NCI-H2081 treated with DMSO at 0.1 percent for 48 hours (cell line): ENCODE data around the gene STK31.
"Not testable (repeated sequence)": the region's sequence is repeated elsewhere in the genome, so short reads cannot be mapped to it uniquely, and the experiment has no call there.

Experiments used
- DNase-seq: peaks from one replicate; lab custom pipeline; 2025; lab: John Stamatoyannopoulos, UW

Gene STK31

DNA sequence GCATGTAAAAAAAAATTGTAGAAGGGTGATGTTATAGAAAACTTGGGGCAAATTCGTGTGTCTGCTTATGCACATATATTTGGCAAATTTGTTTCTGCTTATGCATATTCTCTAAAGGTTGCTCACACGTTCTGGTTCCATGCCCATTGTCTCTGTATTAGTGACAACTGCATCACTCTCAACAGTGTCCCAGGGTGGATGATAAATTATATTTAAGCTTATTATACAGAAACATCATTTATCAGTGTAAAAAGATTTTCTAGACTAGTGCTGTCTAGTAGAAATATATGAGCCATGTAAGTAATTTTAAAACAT, 4.1 kb downstream of the STK31 start:
- DNase-seq, result no peak

DNA sequence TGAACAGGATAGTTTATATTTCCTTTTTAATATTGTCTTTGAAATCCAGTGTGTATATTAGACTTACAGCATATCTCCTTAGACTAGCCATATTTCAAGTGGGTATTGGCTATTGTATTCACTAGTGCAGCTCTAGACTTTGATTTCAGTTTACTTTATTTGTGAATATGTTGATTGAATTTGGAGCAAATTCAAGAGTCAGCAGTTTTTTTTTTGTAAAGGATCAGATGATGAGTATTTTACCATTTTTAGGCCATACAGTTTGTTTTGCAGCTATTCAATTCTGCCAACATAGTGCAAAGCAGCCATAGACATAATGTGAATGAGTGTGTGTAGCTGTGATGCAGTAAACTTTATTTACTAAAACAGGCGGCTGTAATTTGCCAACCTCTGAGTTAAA, 4.6 kb downstream of the STK31 start:
- no peak for DNase-seq

DNA sequence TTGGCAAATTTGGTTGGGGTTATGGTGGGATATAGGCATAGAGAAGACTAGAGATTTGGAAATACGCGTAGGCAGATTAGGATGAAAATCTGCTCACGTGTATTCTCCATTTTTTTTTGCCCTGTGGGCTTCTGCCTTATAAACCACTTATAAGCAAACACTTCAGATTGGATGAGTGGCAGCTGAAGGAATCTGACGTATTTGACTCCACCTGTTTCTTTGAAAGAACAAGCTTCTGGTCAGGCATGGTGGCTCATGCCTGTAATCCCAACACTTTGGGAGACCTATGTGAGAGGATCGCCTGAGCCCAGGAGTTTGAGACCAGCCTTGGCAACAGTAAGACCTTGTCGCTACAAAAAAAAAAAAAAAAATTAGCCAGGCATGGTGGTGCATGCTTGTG, 5.1 kb downstream of the STK31 start:
- DNase-seq, result no peak

DNA sequence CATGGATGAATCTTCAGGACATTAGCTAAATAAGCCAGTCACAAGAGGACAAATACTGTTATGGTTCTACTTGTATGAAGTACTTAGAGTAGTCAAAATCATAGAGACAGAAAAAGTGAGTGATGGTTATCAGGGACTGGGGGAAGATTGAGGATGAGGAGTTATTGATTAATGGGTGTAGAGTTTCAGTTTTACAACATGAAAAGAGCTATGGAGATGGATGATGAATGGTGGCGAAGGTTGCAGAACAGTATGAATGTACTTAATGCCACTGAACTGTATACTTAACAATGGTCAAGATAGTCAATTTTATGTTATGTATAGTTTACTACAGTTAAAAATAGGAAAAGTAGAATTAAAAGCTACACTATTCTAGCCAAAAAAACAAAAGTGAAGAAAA, 7.8 kb downstream of the STK31 start:
- DNase-seq, result no peak

DNA sequence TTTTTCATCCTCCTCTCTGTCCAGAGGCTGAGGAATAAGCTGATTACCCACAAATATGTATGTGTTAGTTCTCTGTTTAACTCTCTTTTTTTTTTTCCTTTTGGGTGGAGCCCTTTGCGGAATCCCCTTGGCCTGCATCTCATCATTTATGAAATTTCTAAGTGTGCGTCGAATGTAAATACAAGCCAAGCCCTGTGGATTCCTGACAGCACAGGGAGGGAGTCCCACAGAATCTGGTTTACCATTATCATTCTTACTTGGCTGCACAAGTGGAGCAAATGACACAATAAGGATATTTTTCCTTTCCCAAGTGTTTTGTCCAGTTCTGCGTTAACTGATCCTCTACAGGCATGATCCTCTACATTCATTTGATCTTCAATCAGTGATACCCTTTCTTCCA, 11.4 kb downstream of the STK31 start:
- DNase-seq, result no peak

DNA sequence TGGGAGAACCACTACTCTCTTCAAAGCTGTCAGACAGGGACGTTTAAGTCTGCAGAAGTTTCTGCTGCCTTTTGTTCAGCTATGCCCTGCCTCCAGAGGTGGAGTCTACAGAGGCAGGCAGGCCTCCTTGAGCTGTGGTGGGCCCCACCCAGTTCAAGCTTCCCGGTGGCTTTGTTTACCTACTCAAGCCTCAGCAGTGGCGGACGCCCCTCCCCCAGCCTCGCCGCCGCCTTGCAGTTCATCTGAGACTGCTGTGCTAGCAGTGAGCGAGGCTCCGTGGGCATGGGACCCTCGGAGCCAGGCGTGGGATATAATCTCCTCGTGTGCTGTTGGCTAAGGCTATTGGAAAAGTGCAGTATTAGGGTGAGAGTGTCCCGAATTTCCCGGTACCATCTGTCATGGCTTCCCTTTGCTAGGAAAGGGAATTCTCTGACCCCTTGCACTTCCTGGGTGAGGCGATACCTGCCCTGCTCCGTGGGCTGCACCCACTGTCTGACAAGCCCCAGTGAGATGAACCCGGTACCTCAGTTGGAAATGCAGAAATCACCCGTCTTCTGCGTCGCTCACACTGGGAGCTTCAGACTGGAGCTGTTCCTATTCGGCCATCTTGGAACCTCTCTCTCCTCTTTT, 12.7 kb downstream of the STK31 start:
- not testable (repeated sequence) for DNase-seq

DNA sequence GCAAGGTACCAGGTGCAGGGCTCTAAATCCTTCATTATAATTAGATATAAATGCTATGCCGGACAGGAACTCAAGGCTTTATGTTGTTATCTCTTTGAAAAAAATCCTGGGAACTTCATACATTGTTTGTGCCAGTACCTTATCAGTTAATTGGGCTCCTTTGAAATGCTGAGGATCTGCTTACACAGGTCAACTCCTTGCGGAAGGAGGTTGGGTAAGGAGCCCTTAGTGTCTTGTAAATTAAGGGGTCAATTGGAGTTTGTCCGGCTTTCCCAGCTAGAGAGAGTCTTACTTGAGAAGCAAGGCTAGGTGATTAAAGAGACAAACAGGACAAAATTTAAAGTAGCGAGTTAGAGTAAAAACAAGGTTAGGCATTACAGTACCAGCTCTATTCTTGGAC, 14.1 kb downstream of the STK31 start:
- not testable (repeated sequence) for DNase-seq

DNA sequence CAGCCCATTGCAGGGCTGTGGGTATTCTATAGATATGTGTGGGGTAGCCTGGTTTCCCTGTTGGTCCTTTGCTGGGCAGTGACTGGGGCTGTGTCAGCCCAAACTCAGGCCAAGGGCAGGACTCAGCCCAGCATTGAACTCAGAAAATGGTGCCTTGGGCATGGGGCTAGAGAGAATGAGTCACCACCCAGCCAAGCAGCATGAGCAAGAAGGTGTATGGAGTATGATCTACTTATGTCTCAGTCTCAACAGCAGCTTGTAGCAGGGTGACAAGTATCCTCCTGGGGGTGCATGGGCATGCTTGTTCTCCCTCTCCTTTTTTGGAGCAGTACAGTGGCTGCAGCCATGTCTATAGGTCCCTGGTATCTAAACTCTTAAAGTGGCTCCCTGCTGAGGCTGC, 32.0 kb downstream of the STK31 start:
- no peak for DNase-seq

DNA sequence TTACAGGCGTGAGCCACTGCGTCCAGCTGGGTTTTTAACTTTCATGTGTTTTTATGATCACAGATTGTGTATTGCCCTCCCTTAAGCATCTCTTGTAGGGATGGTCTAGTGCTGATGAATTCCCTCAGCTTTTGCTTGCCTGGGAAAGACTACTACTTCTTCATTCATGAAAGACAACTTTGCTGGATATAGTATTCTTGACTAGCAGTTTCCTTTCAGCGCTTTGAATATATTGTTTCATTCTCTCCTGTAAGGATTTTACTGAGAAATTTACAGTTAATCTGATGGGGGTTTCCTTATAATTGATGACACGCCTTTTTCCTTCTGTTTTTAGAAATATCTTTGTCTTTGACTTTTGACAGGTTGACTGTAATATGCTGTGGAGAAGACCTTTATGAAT, 33.2 kb downstream of the STK31 start:
- DNase-seq, result no peak

DNA sequence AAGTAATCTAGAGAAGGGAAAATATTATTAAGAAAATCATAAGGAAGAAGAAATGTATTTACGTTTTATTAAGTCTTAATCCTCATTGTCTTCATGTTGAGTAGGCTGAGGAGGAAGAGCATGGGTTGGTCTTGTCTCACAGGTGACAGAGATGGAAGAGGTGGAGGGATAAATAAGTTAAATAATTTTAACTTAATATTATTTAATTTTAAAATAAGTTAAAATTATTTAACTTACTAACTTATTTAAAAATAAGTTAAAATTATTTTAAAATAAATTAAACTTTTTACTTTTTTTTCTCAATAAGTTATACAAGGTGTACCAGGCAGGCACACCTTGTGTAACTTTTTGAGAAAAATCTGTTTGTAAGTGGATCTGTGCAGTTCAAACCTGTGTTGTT, 36.6 kb downstream of the STK31 start:
- DNase-seq, result no peak

DNA sequence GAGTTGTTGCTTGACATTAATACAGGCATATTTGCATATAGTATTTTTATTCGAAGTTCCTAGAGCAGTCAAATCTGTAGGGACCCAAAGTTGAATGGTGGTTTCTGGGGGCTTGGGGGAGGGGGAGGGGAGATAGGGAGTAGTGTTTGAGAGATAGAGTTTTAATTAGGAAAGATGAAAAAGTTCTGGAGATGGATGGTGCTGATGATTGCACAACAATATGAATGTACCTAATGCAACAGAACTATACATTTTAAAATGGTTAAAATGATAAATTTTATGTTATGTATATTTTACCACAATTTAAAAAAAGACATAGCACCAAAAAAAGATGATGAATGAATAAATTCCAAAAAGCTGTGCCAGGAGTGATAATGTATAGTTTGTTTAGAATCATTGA, 41.8 kb downstream of the STK31 start:
- DNase-seq, result no peak

DNA sequence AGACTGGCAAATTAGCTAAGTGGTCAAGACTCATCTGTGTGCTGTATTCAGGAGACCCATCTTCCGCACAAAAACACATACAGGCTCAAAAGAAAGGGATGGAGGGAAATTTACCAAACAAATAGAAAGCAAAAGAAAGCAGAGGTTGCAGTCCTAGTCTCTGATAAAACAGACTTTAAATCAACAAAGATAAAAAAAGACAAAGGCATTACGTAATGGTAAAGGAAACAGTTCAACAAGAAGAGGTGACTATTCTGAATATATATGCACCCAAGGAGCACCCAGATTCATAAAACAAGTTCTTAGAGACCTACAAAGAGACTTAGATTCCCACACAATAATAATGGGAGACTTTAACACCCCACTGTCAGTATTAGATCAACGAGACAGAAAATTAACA, 48.8 kb downstream of the STK31 start:
- DNase-seq, result not testable (repeated sequence)

DNA sequence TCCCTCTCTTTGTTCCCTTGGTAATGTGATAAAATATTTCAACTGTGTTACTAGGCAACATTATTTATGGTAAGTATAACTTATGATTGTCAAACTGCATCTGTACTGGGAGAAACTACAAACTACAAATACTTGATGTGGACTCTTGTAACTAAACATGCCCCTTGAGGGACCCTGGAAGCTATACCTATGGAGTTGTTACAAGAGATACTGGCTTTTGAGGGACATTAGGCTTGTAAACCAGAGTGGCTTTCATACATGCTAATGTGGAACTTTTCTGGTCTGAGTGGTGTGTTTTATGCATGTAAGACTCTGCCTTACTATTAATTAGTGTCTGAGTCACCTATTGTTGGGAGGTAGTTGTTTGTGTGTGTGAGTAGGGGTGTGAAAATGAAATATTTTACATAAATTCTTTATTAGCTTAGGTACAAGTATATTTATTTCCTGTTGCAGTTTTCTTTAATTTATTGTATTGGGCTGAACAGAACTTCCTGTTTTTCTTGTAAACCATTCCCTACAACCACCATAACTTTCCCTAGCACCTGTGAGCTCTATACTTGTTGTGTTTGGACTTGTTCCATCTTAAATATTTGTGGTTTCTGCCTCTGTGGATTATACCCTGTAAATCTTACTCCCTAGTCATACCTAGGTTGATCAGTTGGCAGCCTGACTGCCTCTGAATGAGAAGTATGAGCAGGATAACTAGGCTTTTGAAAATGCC, 49.8 kb downstream of the STK31 start:
- DNase-seq, result peak; percentile 55

DNA sequence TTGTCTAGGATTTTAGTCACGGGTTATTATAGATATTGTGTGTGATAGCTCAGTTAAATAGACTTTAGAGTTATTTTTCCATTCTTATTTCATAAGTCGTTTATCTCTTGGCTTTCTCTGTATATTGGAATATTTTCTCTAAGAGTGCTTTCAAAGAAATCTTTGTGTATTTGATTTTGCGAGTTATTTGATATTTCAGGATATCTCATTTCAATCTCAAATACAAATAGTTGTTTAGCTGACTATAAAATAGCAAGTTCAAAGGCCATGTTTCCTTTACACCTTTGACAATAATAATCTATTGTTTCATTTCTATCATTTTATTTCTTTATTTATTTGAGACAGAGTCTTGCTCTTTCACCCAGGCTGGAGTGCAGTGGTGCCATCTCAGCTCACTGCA, 55.9 kb downstream of the STK31 start:
- no peak for DNase-seq

DNA sequence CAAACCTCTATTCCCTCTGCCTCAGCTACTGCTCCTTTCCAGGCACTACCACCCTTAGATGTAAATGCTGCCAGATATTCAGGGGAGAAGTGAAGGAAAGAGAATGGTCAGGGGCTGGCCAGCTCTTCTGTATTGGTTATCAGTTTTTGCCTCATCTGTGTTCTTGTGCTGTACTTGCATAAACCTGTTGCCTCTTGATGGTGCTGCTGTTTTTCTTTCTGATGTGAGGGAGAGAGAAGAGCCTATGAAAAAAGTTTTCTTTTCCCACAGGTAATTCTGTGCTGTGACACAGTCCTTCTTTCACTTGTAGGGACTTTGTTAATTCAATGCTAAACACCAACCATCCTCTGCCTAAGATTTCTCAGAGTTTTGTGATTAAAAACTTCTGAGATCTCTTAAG, 57.5 kb downstream of the STK31 start:
- DNase-seq, result no peak

DNA sequence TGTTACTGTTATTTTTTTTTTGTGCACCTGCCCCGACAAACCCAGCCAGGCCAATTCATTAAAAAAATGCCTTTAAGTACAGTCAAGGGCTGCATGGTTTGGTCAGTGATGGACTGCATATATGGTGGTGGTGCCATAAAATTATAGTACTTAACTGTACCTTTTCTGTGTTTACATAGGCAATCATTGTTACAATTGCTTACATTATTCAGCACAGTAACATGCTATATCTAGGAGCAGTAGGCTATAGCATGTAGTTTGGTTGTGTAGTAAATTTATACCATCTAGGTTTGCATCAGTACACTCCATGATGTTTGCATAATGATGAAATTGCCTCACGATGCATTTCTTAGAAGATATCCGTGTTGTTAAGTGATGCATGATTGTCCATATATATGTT, 58.0 kb downstream of the STK31 start:
- no peak for DNase-seq

DNA sequence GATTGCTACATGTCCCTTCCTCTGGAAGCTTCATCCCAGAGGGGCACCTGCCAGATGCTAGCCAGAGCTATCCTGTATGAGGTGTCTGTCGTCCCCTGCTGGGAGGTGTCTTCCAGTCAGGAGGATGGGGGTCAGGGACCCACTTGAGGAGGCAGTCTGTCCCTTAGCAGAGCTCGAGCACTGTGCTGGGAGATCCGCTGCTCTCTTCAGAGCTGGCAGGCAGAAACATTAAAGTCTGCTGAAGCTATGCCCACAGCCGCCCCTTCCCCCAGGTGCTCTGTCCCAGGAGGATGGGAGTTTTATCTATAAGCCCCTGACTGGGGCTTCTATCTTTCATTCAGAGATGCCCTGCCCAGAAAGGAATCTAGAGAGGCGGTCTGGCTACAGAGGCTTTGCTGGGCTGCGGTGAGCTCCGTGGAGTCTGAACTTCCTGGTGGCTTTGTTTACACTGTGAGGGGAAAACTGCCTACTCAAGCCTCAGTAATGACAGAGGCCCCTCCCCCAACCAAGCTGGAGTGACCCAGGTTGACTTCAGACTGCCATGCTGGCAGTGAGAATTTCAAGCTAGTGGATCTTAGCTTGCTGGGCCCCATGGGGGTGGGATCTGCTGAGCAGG, 69.3 kb downstream of the STK31 start:
- DNase-seq, result not testable (repeated sequence)

DNA sequence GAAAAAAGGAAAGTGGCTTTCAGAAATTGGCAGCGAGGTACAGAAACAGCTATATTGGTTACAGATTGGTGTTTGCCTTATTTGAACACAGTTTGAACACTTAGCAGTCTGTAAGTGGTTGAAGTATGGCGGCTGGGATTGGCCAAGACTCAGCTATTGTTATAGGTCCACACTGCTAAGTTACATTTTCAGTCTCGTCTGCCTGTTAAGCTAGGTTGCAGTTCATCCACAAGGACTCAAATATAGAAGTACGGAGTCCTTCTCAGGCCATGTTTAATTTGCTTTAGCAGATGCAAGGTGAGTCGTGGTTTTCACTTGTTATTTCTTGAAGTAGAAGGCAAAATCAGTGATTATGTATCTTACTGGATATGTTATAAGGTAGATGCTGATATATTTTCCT, 73.1 kb downstream of the STK31 start:
- no peak for DNase-seq

DNA sequence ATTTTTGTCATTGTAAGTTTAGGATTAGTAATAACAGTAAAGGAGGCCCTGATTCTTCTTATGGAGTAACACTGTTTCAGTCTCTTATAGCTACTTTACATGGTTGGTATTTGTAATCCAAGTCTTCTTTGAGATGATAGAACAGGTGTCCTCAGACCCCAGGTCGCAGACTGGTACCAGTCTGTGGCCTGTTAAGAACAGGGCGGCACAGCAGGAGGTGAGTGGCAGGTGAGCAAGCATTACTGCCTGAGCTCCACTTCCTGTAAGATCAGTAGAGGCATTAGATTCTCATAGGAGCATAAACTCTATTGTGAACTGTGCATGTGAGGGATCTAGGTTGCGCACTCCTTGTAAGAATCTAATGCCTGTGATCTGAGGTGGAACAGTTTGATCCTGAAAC, 77.3 kb downstream of the STK31 start:
- DNase-seq, result no peak

DNA sequence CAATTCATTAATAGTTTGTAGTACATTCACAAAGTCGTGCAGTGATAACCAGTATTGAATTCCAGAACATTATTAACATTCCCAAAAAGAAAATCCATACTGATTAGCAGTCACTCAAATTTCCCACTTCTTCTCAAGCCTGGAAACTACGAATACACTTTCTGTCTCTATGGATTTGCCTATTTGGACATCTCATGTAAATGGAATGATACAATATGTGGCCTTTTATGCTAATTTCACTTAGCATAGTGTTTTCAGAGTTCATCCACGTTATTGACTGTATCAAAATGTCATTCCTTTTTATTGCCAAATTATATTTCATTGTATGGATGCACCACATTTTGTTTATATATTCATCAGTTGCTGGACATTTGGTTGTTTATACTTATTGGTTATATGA, 78.8 kb downstream of the STK31 start:
- DNase-seq, result no peak

DNA sequence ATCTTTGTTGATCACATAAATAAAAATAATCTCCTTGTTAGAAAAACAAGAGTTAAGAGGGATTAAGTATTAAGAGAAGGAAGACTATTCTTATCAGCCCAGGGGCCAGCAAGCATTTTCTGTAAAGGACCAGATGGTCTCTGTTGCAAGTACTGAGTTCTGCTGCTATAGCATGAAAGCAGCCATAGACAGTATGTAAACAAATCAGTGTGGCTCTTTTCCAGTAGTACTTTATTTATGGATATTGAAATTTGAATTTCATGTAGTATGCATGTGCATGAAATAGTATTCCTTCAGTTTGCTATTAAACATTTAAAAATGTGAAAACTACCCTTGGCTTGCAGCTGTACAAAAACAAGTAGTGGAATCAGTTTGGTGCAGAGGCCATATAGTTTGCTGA, 81.7 kb downstream of the STK31 start:
- DNase-seq, result no peak

DNA sequence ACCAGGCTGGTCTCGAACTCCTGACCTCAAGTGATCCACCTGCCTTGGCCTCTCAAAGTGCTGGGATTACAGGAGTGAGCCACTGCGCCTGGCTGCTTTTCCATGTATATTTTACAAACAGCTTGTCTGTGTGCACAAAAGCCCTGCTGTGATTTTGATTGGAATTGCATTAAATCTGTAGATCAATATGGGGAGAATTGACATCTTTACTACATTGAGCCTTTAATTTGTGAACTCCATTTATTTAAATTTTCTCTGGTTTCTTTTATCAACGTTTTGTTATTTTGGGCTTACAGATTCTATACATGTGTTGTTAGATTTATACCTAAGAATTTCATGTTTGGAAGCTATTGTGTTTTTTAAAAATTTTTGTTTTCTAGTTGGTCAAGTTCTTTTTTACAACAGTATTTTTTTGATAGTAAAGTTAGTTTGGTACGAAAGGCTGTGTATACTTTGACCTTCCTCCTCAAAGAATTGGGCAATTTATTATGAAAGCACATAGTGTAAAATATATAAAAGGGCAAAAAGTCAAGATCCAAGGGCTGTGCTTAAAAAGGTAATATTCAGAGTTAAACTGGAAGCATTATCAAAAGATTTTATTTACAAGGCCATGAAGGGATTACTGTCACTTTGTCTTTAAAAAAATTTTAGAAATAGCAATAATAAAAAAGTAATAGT, 92.8 kb downstream of the STK31 start:
- no peak for DNase-seq

DNA sequence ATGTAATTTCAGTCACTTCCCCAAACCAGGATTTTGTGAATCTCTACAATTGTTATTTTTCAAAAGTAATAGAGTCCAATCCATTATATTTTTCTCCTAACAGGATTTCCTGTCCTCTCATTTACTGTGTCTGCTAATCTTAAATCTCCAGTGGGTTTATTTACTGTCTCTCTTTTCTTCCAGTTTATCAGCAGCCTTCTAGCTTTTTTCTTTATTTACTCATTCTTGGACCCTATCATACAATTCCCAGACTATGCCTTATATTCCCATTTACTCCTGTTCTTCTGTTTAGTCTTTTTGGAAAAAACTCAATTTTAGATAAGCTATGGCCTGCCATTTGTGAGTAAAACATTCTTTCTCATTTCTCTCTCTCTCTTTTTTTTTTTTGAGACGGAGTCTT, 94.7 kb downstream of the STK31 start:
- DNase-seq, result no peak
